Activated CD8-positive, alpha-beta T cell treated with anti-CD3 and anti-CD28 coated beads, Interleukin-2, amount 10 ng/mL, durations not matched to agents 7 days and 5 days (primary cell): ENCODE measurements around the gene LRRC46. TPM values are rescaled to one million over a fixed set of nuclear protein-coding genes. Genes with fewer than 3 reads are reported as not detected.

Source experiments
- ATAC-seq: fragments of 150-1000 bp; cut with Tn5 transposase; one replicate; pipeline ENCODE4 v1.10.0; 2021; ENCODE audit warnings: moderate library complexity
- CTCF ChIA-PET: fragments of 350-600 bp; sonication (Branson Sonifier 250); formaldehyde crosslinking; loops from one replicate; lab custom pipeline; 2021; ENCODE audit warnings: antibody characterized with exemption; lab: Charles Lee
- POLR2A ChIA-PET: fragments of 350-600 bp; sonication (Branson Sonifier 250); formaldehyde crosslinking; loops from one replicate; lab custom pipeline; 2021; ENCODE audit warnings: antibody characterized with exemption; lab: Charles Lee
- DNase-seq: peaks from one replicate; pipeline ENCODE4 v3.0.0-alpha.2; 2020
- H3K27ac Mint-ChIP-seq: one replicate; pipeline ENCODE4 v1.8.0; 2021; ENCODE audit warnings: mild to moderate bottlenecking, mixed read lengths
- H3K27me3 Mint-ChIP-seq: one replicate; pipeline ENCODE4 v1.8.0; 2021; ENCODE audit warnings: low read depth, mixed read lengths
- H3K36me3 Mint-ChIP-seq: one replicate; pipeline ENCODE4 v1.8.0; 2021; ENCODE audit warnings: low read depth, mixed read lengths
- H3K4me1 Mint-ChIP-seq: one replicate; pipeline ENCODE4 v1.8.0; 2021; ENCODE audit warnings: low read depth, mixed read lengths
- H3K4me3 Mint-ChIP-seq: one replicate; pipeline ENCODE4 v1.8.0; 2021; ENCODE audit warnings: mild to moderate bottlenecking, mixed read lengths
- H3K9me3 Mint-ChIP-seq: one replicate; pipeline ENCODE4 v1.8.0; 2022; ENCODE audit warnings: mixed read lengths; ENCODE audit not compliant: insufficient read depth
- total RNA-seq, 2 experiments: library from RNA; stranded (reverse); gene quantifications; one replicate each; pipeline ENCODE4 v1.2.3, GENCODE V29; 2021

The LRRC46 gene
- total RNA-seq, 2 experiments from 2014 or later: 0.82 to 0.97 TPM

GRCh38 chr17:47820033-47820789, 11.3 kb upstream of the LRRC46 start:
- Mint-ChIP-seq H3K4me1 (peaks cover 26% of the 10 kb centered on the region), H3K4me3 (peak overlapping the region; percentile 99), H3K27ac (peak overlapping the region; percentile 91), H3K27me3 (no peaks in the 10 kb centered on the region), H3K9me3 (no peaks in the 10 kb centered on the region), H3K36me3 (peaks cover 37% of the 10 kb centered on the region)
- ChIA-PET POLR2A (no interaction called here), CTCF (interaction anchor here (2.4 kb wide), 1 partner anchor 155 kb away, joined by 8 read pairs; no protein-coding TSS in a partner anchor)
- ATAC-seq (no peak), DNase-seq (no peak)

- POLR2A ChIA-PET: interaction anchor here (0.9 to 1.8 kb wide), 3 partner anchors 10 to 74 kb away, joined by 3 to 16 read pairs (median 4); partner anchors contain the start of genes LRRC46 and MRPL10
- Mint-ChIP-seq H3K27ac (peak overlapping the region; percentile 91), H3K9me3 (no peaks in the 10 kb centered on the region), H3K4me1 (peaks cover 26% of the 10 kb centered on the region), H3K36me3 (peaks cover 35% of the 10 kb centered on the region), H3K27me3 (no peaks in the 10 kb centered on the region), H3K4me3 (peak overlapping the region; percentile 99)
- DNase-seq (no peak), ATAC-seq (peak; percentile 2)
- CTCF ChIA-PET: interaction anchor here (0.7 to 2.4 kb wide), 6 partner anchors 10 to 156 kb away, joined by 3 to 15 read pairs (median 3); partner anchors contain the start of genes LRRC46, MRPL10 and SCRN2
Observed at GRCh38 chr17:47821031-47821423, 10.4 kb upstream of the LRRC46 start.

- H3K36me3 Mint-ChIP-seq: peaks cover 40% of the 10 kb centered on the region
- POLR2A ChIA-PET: interaction anchor here (0.9 to 1.8 kb wide), 3 partner anchors 9 to 74 kb away, joined by 3 to 16 read pairs (median 4); partner anchors contain the start of genes LRRC46 and MRPL10
- CTCF ChIA-PET: interaction anchor here (0.7 to 2.4 kb wide), 9 partner anchors 9 to 157 kb away, joined by 3 to 15 read pairs (median 3); partner anchors contain the start of genes LRRC46, MRPL10 and SCRN2
- H3K9me3 Mint-ChIP-seq: no peaks in the 10 kb centered on the region
- H3K27me3 Mint-ChIP-seq: no peaks in the 10 kb centered on the region
- H3K27ac Mint-ChIP-seq: peak within 1 kb of the TSS; percentile 91
- DNase-seq (peak; percentile 85), ATAC-seq (peak; percentile 98)
- H3K4me1 Mint-ChIP-seq: peaks cover 26% of the 10 kb centered on the region
- peak within 1 kb of the TSS; percentile 99 for H3K4me3 Mint-ChIP-seq
Observed at GRCh38 chr17:47821424-47822391, 9.8 kb upstream of the LRRC46 start, which contains the start of gene OSBPL7. OSBPL7 (minus strand) TSS chr17:47821794; CDS start chr17:47820278, 1,516 bp downstream.

GRCh38 chr17:47822785-47823184, 8.7 kb upstream of the LRRC46 start:
- CTCF ChIA-PET: interaction anchor here (1.1 to 1.7 kb wide), 3 partner anchors 8 to 127 kb away, joined by 3 to 15 read pairs (median 4); partner anchors contain the start of genes LRRC46 and MRPL10
- H3K4me3 Mint-ChIP-seq: peak overlapping the region; percentile 5
- peaks cover 39% of the 10 kb centered on the region for H3K36me3 Mint-ChIP-seq

GRCh38 chr17:47823519-47823918, 8.0 kb upstream of the LRRC46 start:
- Mint-ChIP-seq H3K4me3 (no peak overlapping the region), H3K27ac (no peak overlapping the region), H3K27me3 (no peaks in the 10 kb centered on the region), H3K36me3 (peaks cover 44% of the 10 kb centered on the region), H3K9me3 (no peaks in the 10 kb centered on the region), H3K4me1 (peaks cover 31% of the 10 kb centered on the region)
- CTCF ChIA-PET: interaction anchor here (1.1 kb wide), 1 partner anchor 48 kb away, joined by 3 read pairs; no protein-coding TSS in a partner anchor
- POLR2A ChIA-PET: interaction anchor here (1.1 kb wide), 1 partner anchor 8 kb away, joined by 5 read pairs; the partner anchor contains the start of genes LRRC46 and MRPL10
- DNase-seq (no peak), ATAC-seq (no peak)

More at GRCh38 chr17:47822785-47823184, 8.7 kb upstream of the LRRC46 start:
- POLR2A ChIA-PET: interaction anchor here (0.5 to 1.1 kb wide), 2 partner anchors 8 to 73 kb away, joined by 3 to 5 read pairs; partner anchors contain the start of genes LRRC46 and MRPL10
- Mint-ChIP-seq H3K27me3 (no peaks in the 10 kb centered on the region), H3K27ac (peak overlapping the region; percentile 39), H3K9me3 (no peaks in the 10 kb centered on the region), H3K4me1 (peaks cover 26% of the 10 kb centered on the region)
- ATAC-seq: no peak
- DNase-seq: no peak

- Mint-ChIP-seq H3K9me3 (no peaks in the 10 kb centered on the region), H3K4me1 (peaks cover 41% of the 10 kb centered on the region), H3K36me3 (peaks cover 29% of the 10 kb centered on the region), H3K27me3 (no peaks in the 10 kb centered on the region), H3K4me3 (peak overlapping the region; percentile 84), H3K27ac (peak overlapping the region; percentile 92)
- ChIA-PET CTCF (interaction anchor here (0.9 to 2.4 kb wide), 3 partner anchors 8 to 166 kb away, joined by 3 to 15 read pairs (median 4); partner anchors contain the start of gene OSBPL7), POLR2A (interaction anchor here (1.9 to 2.5 kb wide), 3 partner anchors 8 to 66 kb away, joined by 16 to 25 read pairs (median 19); partner anchors contain the start of genes OSBPL7, SCRN2 and SP2)
- peak; percentile 62 for ATAC-seq
- DNase-seq: peak; percentile 68
Observed at GRCh38 chr17:47829870-47830269, 1.6 kb upstream of the LRRC46 start.

- H3K4me1 Mint-ChIP-seq: peaks cover 47% of the 10 kb centered on the region
- H3K27me3 Mint-ChIP-seq: no peaks in the 10 kb centered on the region
- ChIA-PET POLR2A (interaction anchor here (0.6 to 2.5 kb wide), 8 partner anchors 7 to 176 kb away, joined by 3 to 25 read pairs (median 8); partner anchors contain the start of genes OSBPL7, PNPO, SCRN2 and SP2), CTCF (interaction anchor here (1.0 to 2.4 kb wide), 10 partner anchors 9 to 120 kb away, joined by 3 to 15 read pairs (median 6); partner anchors contain the start of genes OSBPL7, PNPO and SCRN2)
- ATAC-seq (no peak), DNase-seq (no peak)
- H3K27ac Mint-ChIP-seq: peak overlapping the region; percentile 92
- H3K36me3 Mint-ChIP-seq: peaks cover 26% of the 10 kb centered on the region
- no peaks in the 10 kb centered on the region for H3K9me3 Mint-ChIP-seq
- peak overlapping the region; percentile 84 for H3K4me3 Mint-ChIP-seq
Observed at GRCh38 chr17:47830396-47831002, 971 bp upstream of the LRRC46 start.

- Mint-ChIP-seq H3K4me1 (peaks cover 50% of the 10 kb centered on the region), H3K9me3 (no peaks in the 10 kb centered on the region), H3K4me3 (peak overlapping the region; percentile 84), H3K27ac (peak overlapping the region; percentile 92), H3K36me3 (peaks cover 15% of the 10 kb centered on the region), H3K27me3 (no peaks in the 10 kb centered on the region)
- POLR2A ChIA-PET: interaction anchor here (0.6 to 2.5 kb wide), 14 partner anchors 8 to 132 kb away, joined by 3 to 25 read pairs (median 6); partner anchors contain the start of genes OSBPL7, PNPO, SCRN2 and SP2
- CTCF ChIA-PET: interaction anchor here (1.0 to 2.4 kb wide), 10 partner anchors 9 to 139 kb away, joined by 3 to 15 read pairs (median 6); partner anchors contain the start of genes CDK5RAP3, OSBPL7, PNPO and SCRN2
- DNase-seq: no peak
- ATAC-seq: no peak
Observed at GRCh38 chr17:47831934-47832327, 461 bp downstream of the LRRC46 start.

GRCh38 chr17:47834756-47835155, 3.3 kb downstream of the LRRC46 start:
- no peaks in the 10 kb centered on the region for H3K9me3 Mint-ChIP-seq
- no peak overlapping the region for H3K4me3 Mint-ChIP-seq
- peak overlapping the region; percentile 9 for H3K27ac Mint-ChIP-seq
- CTCF ChIA-PET: interaction anchor here (1.0 to 3.9 kb wide), 2 partner anchors 8 to 55 kb away, joined by 4 to 27 read pairs; no protein-coding TSS in a partner anchor
- H3K4me1 Mint-ChIP-seq: peaks cover 36% of the 10 kb centered on the region
- H3K36me3 Mint-ChIP-seq: no peaks in the 10 kb centered on the region
- POLR2A ChIA-PET: interaction anchor here (3.7 kb wide), 1 partner anchor 61 kb away, joined by 17 read pairs; the partner anchor contains the start of gene SP2
- no peak for ATAC-seq
- H3K27me3 Mint-ChIP-seq: no peaks in the 10 kb centered on the region
- DNase-seq: no peak

- H3K27me3 Mint-ChIP-seq: no peaks in the 10 kb centered on the region
- peaks cover 35% of the 10 kb centered on the region for H3K4me1 Mint-ChIP-seq
- CTCF ChIA-PET: interaction anchor here (1.2 to 3.9 kb wide), 2 partner anchors 50 to 53 kb away, joined by 6 to 27 read pairs; no protein-coding TSS in a partner anchor
- H3K4me3 Mint-ChIP-seq: no peak overlapping the region
- ATAC-seq: no peak
- POLR2A ChIA-PET: interaction anchor here (3.7 kb wide), 1 partner anchor 59 kb away, joined by 17 read pairs; the partner anchor contains the start of gene SP2
- H3K9me3 Mint-ChIP-seq: no peaks in the 10 kb centered on the region
- H3K36me3 Mint-ChIP-seq: no peaks in the 10 kb centered on the region
- no peak overlapping the region for H3K27ac Mint-ChIP-seq
- no peak for DNase-seq
Observed at GRCh38 chr17:47836601-47837000, 5.1 kb downstream of the LRRC46 start.
